ENCODE data around the gene PROB1.

Gene PROB1

GRCh38 chr5:139341689-139342422, 53.0 kb downstream of the PROB1 start, which contains the start of gene PAIP2:
PAIP2 (plus strand) TSS chr5:139341854; CDS start chr5:139363785, 21,931 bp downstream.
- DNase-seq, result peak; percentile 76 to 98 (median 95)

DNA sequence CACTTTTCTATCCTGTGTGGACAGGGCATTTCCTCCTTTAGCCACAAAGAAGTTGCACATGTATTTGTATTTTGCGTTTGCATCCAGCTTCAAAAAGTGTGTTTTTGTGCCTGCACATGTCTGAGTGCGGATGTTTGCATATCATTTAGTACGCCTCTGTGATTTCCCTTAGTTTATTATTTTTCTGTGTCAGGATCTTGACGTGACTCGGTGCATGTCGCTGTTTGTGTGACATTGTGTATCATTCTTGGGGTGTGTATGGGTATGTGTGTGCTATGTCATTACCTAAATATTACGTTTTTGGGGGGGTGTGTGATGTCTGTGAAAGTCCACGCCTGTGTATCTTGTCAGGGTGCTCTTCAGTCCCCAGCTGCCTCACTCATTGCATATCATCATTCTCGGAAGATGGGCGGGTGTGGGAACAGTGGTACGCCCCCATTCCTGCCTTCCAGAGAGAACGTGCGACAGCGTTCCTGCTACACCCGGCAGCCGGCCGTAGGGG, 53.7 kb downstream of the PROB1 start:
- DNase-seq, result no peak

Data from anterior cingulate cortex (tissue), 58 donors.